ENCODE data around the gene ADNP.

ADNP gene

GRCh38 chr20:50861012-50861411, 70.2 kb downstream of the ADNP start:
- Histone ChIP-seq H2BK120ac (ENCODE audit: low read depth, low read length) (no peak overlapping the region), H3K36me3 (ENCODE audit: control insufficient read depth, insufficient read depth, low read length) (no peaks in the 10 kb centered on the region), H4K8ac (ENCODE audit: low read depth, low read length) (no peak overlapping the region), H2BK15ac (replicated peaks; ENCODE audit: low read depth) (no peak overlapping the region), H3K4me2 (ENCODE audit: low read length) (no peak overlapping the region), H2BK5ac (ENCODE audit: low read length) (no peak overlapping the region), H3K4me1 (ENCODE audit: control insufficient read depth, low read depth, low read length) (no peaks in the 10 kb centered on the region), H3K23ac (ENCODE audit: low read length) (no peak overlapping the region), H3K27ac (ENCODE audit: low read depth, low read length) (no peak overlapping the region), H3K9ac (ENCODE audit: low read length) (no peak overlapping the region), H2AK5ac (ENCODE audit: low read length) (no peak overlapping the region), H3K18ac (ENCODE audit: low read length) (no peak overlapping the region), H3K56ac (ENCODE audit: low read length) (no peak overlapping the region), H3K4me3 (ENCODE audit: low read length) (no peak overlapping the region), H3K27me3 (ENCODE audit: insufficient read depth, low read length, poor library complexity) (no peaks in the 10 kb centered on the region), H3K4ac (ENCODE audit: low read depth, low read length) (no peak overlapping the region), H3K79me1 (ENCODE audit: low read length) (no peaks in the 10 kb centered on the region), H4K5ac (ENCODE audit: low read length) (no peak overlapping the region), H3K79me2 (ENCODE audit: control insufficient read depth, insufficient read depth, low read length) (no peaks in the 10 kb centered on the region)
- no CpG with 5 or more reads among the region's 12 CpGs for WGBS (ENCODE audit: extremely low coverage, insufficient coverage, low lambda C conversion rate)
- DNase-seq, result no peak

- Histone ChIP-seq H3K9ac (ENCODE audit: low read length) (no peak overlapping the region), H3K27me3 (ENCODE audit: insufficient read depth, low read length, poor library complexity) (no peaks in the 10 kb centered on the region), H3K4ac (ENCODE audit: low read depth, low read length) (no peak overlapping the region), H2AK5ac (ENCODE audit: low read length) (no peak overlapping the region), H2BK120ac (ENCODE audit: low read depth, low read length) (no peak overlapping the region), H3K23ac (ENCODE audit: low read length) (no peak overlapping the region), H3K4me2 (ENCODE audit: low read length) (no peak overlapping the region), H4K8ac (ENCODE audit: low read depth, low read length) (no peak overlapping the region), H3K4me1 (ENCODE audit: control insufficient read depth, low read depth, low read length) (no peaks in the 10 kb centered on the region), H3K36me3 (ENCODE audit: control insufficient read depth, insufficient read depth, low read length) (no peaks in the 10 kb centered on the region), H3K79me1 (ENCODE audit: low read length) (no peaks in the 10 kb centered on the region), H3K27ac (ENCODE audit: low read depth, low read length) (no peak overlapping the region), H3K56ac (ENCODE audit: low read length) (no peak overlapping the region), H2BK5ac (ENCODE audit: low read length) (no peak overlapping the region), H2BK15ac (replicated peaks; ENCODE audit: low read depth) (no peak overlapping the region), H3K4me3 (ENCODE audit: low read length) (no peak overlapping the region), H3K18ac (ENCODE audit: low read length) (no peak overlapping the region), H3K79me2 (ENCODE audit: control insufficient read depth, insufficient read depth, low read length) (no peaks in the 10 kb centered on the region), H4K5ac (ENCODE audit: low read length) (no peak overlapping the region)
- no CpG with 5 or more reads among the region's 10 CpGs for WGBS (ENCODE audit: extremely low coverage, insufficient coverage, low lambda C conversion rate)
- DNase-seq, result no peak
Observed at GRCh38 chr20:50859161-50859560, 72.1 kb downstream of the ADNP start.

GRCh38 chr20:50858525-50858924, 72.7 kb downstream of the ADNP start:
- no CpG with 5 or more reads among the region's 5 CpGs for WGBS (ENCODE audit: extremely low coverage, insufficient coverage, low lambda C conversion rate)
- Histone ChIP-seq H3K36me3 (ENCODE audit: control insufficient read depth, insufficient read depth, low read length) (no peaks in the 10 kb centered on the region), H4K8ac (ENCODE audit: low read depth, low read length) (no peak overlapping the region), H4K5ac (ENCODE audit: low read length) (no peak overlapping the region), H2BK15ac (replicated peaks; ENCODE audit: low read depth) (no peak overlapping the region), H3K4me2 (ENCODE audit: low read length) (no peak overlapping the region), H2BK120ac (ENCODE audit: low read depth, low read length) (no peak overlapping the region), H3K27ac (ENCODE audit: low read depth, low read length) (no peak overlapping the region), H3K23ac (ENCODE audit: low read length) (no peak overlapping the region), H3K4me3 (ENCODE audit: low read length) (no peak overlapping the region), H3K27me3 (ENCODE audit: insufficient read depth, low read length, poor library complexity) (no peaks in the 10 kb centered on the region), H3K79me2 (ENCODE audit: control insufficient read depth, insufficient read depth, low read length) (no peaks in the 10 kb centered on the region), H3K56ac (ENCODE audit: low read length) (no peak overlapping the region), H3K9ac (ENCODE audit: low read length) (no peak overlapping the region), H3K18ac (ENCODE audit: low read length) (no peak overlapping the region), H3K79me1 (ENCODE audit: low read length) (no peaks in the 10 kb centered on the region), H3K4ac (ENCODE audit: low read depth, low read length) (no peak overlapping the region), H3K4me1 (ENCODE audit: control insufficient read depth, low read depth, low read length) (no peaks in the 10 kb centered on the region), H2AK5ac (ENCODE audit: low read length) (no peak overlapping the region), H2BK5ac (ENCODE audit: low read length) (no peak overlapping the region)
- no peak for DNase-seq

- Histone ChIP-seq H3K36me3 (ENCODE audit: control insufficient read depth, insufficient read depth, low read length) (no peaks in the 10 kb centered on the region), H3K18ac (ENCODE audit: low read length) (no peak overlapping the region), H3K23ac (ENCODE audit: low read length) (no peak overlapping the region), H3K9ac (ENCODE audit: low read length) (no peak overlapping the region), H3K4me3 (ENCODE audit: low read length) (no peak overlapping the region), H3K27ac (ENCODE audit: low read depth, low read length) (no peak overlapping the region), H3K79me2 (ENCODE audit: control insufficient read depth, insufficient read depth, low read length) (no peaks in the 10 kb centered on the region), H4K5ac (ENCODE audit: low read length) (no peak overlapping the region), H3K56ac (ENCODE audit: low read length) (no peak overlapping the region), H3K79me1 (ENCODE audit: low read length) (no peaks in the 10 kb centered on the region), H4K8ac (ENCODE audit: low read depth, low read length) (no peak overlapping the region), H3K4me1 (ENCODE audit: control insufficient read depth, low read depth, low read length) (no peaks in the 10 kb centered on the region), H3K4ac (ENCODE audit: low read depth, low read length) (no peak overlapping the region), H2AK5ac (ENCODE audit: low read length) (no peak overlapping the region), H3K4me2 (ENCODE audit: low read length) (no peak overlapping the region), H3K27me3 (ENCODE audit: insufficient read depth, low read length, poor library complexity) (no peaks in the 10 kb centered on the region), H2BK120ac (ENCODE audit: low read depth, low read length) (no peak overlapping the region), H2BK5ac (ENCODE audit: low read length) (no peak overlapping the region), H2BK15ac (replicated peaks; ENCODE audit: low read depth) (no peak overlapping the region)
- WGBS (ENCODE audit: extremely low coverage, insufficient coverage, low lambda C conversion rate), result no CpG with 5 or more reads among the region's 7 CpGs
- DNase-seq, result no peak
Observed at GRCh38 chr20:50857348-50857747, 73.9 kb downstream of the ADNP start.

- no peaks in the 10 kb centered on the region for H3K79me1 ChIP-seq (ENCODE audit: low read length)
- no peaks in the 10 kb centered on the region for H3K4me1 ChIP-seq (ENCODE audit: control insufficient read depth, low read depth, low read length)
- H3K9ac ChIP-seq (ENCODE audit: low read length), result no peak overlapping the region
- H2AK5ac ChIP-seq (ENCODE audit: low read length), result no peak overlapping the region
- no peak overlapping the region for H4K5ac ChIP-seq (ENCODE audit: low read length)
- no peak overlapping the region for H2BK120ac ChIP-seq (ENCODE audit: low read depth, low read length)
- no peaks in the 10 kb centered on the region for H3K79me2 ChIP-seq (ENCODE audit: control insufficient read depth, insufficient read depth, low read length)
- no peak overlapping the region for H2BK15ac ChIP-seq (replicated peaks; ENCODE audit: low read depth)
- H3K4me2 ChIP-seq (ENCODE audit: low read length), result no peak overlapping the region
- WGBS (ENCODE audit: extremely low coverage, insufficient coverage, low lambda C conversion rate), result no CpG with 5 or more reads among the region's 5 CpGs
- no peak overlapping the region for H4K8ac ChIP-seq (ENCODE audit: low read depth, low read length)
- H3K56ac ChIP-seq (ENCODE audit: low read length), result no peak overlapping the region
- H3K27ac ChIP-seq (ENCODE audit: low read depth, low read length), result no peak overlapping the region
- H3K23ac ChIP-seq (ENCODE audit: low read length), result no peak overlapping the region
- no peak for DNase-seq
- no peaks in the 10 kb centered on the region for H3K27me3 ChIP-seq (ENCODE audit: insufficient read depth, low read length, poor library complexity)
- H3K36me3 ChIP-seq (ENCODE audit: control insufficient read depth, insufficient read depth, low read length), result no peaks in the 10 kb centered on the region
- H2BK5ac ChIP-seq (ENCODE audit: low read length), result no peak overlapping the region
- no peak overlapping the region for H3K18ac ChIP-seq (ENCODE audit: low read length)
- H3K4me3 ChIP-seq (ENCODE audit: low read length), result no peak overlapping the region
- no peak overlapping the region for H3K4ac ChIP-seq (ENCODE audit: low read depth, low read length)
Observed at GRCh38 chr20:50856475-50857041, 74.7 kb downstream of the ADNP start.

Data from mesendoderm (in vitro differentiated cells).